ENCODE results near the gene RFX7. TPM values are rescaled to one million over a fixed set of nuclear protein-coding genes. Genes with fewer than 3 reads are reported as not detected.

Gene RFX7
- total RNA-seq, 1 experiment from 2014 or later: 43.4 TPM

DNA sequence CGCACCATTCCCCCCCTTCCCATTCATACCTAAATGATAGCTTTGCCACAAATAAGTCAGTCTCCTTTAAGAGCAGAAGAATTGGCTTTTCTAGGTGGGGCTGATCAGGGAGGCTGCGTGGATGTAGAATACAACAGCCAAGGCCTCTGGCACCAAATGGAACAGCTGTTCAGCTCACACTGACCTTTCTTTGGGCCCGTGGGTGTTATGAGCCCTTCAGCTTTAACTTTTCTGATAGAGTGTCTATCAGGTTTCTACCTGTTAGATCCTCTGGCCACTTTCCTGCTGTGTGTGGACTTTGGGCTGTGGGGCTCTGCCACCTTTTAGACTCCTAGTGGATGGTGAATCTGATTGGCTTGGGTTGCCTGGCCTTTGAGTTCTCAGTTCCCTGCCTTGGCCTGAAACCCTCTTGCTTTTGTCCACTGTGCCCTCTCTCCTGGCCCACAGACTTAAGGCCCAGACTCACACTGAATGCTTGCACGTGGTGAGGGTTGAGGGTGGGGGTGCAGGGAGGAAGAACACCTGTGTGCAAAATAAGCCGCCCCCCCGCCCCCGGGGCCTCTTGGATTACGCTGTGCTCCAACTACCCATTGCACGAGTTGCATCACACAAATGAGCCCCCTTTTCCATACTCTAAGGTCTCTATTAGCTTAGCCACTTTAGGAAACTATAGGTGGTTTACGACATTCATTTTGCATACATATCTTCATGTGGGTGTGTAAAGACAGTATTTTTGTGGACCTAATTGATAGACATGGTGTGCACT lies 1.3 kb upstream of the RFX7 start:
- Histone ChIP-seq H3K79me1 (ENCODE audit: insufficient read depth, low read depth, low read length, poor library complexity, severe bottlenecking) (no peaks in the 10 kb centered on the region), H3K23me2 (ENCODE audit: insufficient read length, low read depth, low read length, poor library complexity, severe bottlenecking) (peaks cover 3% of the 10 kb centered on the region), H2BK20ac (ENCODE audit: low read depth, low read length, poor library complexity, severe bottlenecking) (no peak overlapping the region), H3K4ac (ENCODE audit: low read depth, low read length) (no peak overlapping the region), H4K20me1 (ENCODE audit: control insufficient read depth, insufficient read depth, insufficient read length) (no peaks in the 10 kb centered on the region), H2BK5ac (ENCODE audit: insufficient read length, low read length) (no peak overlapping the region), H2BK15ac (ENCODE audit: low read depth, low read length) (no peak overlapping the region), H3K56ac (ENCODE audit: insufficient read length, low read depth, low read length) (no peak overlapping the region), H3K23ac (ENCODE audit: insufficient read length, low read depth, low read length) (no peak overlapping the region), H3K4me2 (ENCODE audit: insufficient read depth, insufficient read length, low read length) (peak overlapping the region; percentile 74), H3T11ph (ENCODE audit: low read length) (no peak overlapping the region), H3K9ac (ENCODE audit: extremely low read depth, insufficient read length, low read length) (no peak overlapping the region), H2BK120ac (ENCODE audit: low read depth, low read length, poor library complexity, severe bottlenecking) (no peak overlapping the region), H2AFZ (ENCODE audit: low read length) (no peak overlapping the region), H4K5ac (ENCODE audit: insufficient read length, low read depth, low read length) (no peak overlapping the region), H2AK5ac (ENCODE audit: insufficient read length, low read length) (no peak overlapping the region), H3K27ac (ENCODE audit: insufficient read length, low read depth, low read length) (peak overlapping the region; percentile 94), H3K79me2 (ENCODE audit: insufficient read depth, low read length) (peaks cover 11% of the 10 kb centered on the region; the same call in 1 of the 2 replicates), H2BK12ac (ENCODE audit: insufficient read length, low read depth, low read length) (no peak overlapping the region), H3K4me1 (ENCODE audit: insufficient read depth, low read length) (peaks cover 3% of the 10 kb centered on the region; the same call in 1 of the 2 replicates), H3K18ac (ENCODE audit: insufficient read length, low read depth, low read length) (no peak overlapping the region), H3K27me3 (ENCODE audit: insufficient read depth, low read length) (no peaks in the 10 kb centered on the region), H4K91ac (ENCODE audit: insufficient read length, low read depth, low read length) (no peak overlapping the region), H3K14ac (ENCODE audit: insufficient read depth, low read length) (peak overlapping the region; percentile 23; the same call in 1 of the 2 replicates), H3K9me3 (ENCODE audit: control insufficient read depth, low read depth, low read length) (no peaks in the 10 kb centered on the region), H4K8ac (replicated peaks; ENCODE audit: insufficient read length, low read depth, low read length) (no peak overlapping the region)
- peak; percentile 34 for DNase-seq
- H3K27ac Mint-ChIP-seq: peak overlapping the region; percentile 97 to 100 (median 99)
- peak overlapping the region; percentile 86 to 91 for H3K4me3 Mint-ChIP-seq
- WGBS (ENCODE audit: extremely low coverage, insufficient read length, low lambda C conversion rate): no CpG with 5 or more reads among the region's 10 CpGs
- no peaks in the 10 kb centered on the region for H3K9me3 Mint-ChIP-seq
- H3K4me1 Mint-ChIP-seq: peaks cover 35 to 46% of the 10 kb centered on the region in 2 experiments
- no peaks in the 10 kb centered on the region; the same call in 1 of the 2 replicates for H3K27me3 Mint-ChIP-seq (ENCODE audit: low read depth)
- TF ChIP-seq, protein P1, sequence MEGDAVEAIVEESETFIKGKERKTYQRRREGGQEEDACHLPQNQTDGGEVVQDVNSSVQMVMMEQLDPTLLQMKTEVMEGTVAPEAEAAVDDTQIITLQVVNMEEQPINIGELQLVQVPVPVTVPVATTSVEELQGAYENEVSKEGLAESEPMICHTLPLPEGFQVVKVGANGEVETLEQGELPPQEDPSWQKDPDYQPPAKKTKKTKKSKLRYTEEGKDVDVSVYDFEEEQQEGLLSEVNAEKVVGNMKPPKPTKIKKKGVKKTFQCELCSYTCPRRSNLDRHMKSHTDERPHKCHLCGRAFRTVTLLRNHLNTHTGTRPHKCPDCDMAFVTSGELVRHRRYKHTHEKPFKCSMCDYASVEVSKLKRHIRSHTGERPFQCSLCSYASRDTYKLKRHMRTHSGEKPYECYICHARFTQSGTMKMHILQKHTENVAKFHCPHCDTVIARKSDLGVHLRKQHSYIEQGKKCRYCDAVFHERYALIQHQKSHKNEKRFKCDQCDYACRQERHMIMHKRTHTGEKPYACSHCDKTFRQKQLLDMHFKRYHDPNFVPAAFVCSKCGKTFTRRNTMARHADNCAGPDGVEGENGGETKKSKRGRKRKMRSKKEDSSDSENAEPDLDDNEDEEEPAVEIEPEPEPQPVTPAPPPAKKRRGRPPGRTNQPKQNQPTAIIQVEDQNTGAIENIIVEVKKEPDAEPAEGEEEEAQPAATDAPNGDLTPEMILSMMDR (conservative IDR thresholded peaks at IDR 0.05): no peak
- peaks cover 3 to 5% (median 4%) of the 10 kb centered on the region in 3 experiments; a peak in 4 of 7 replicates for H3K36me3 Mint-ChIP-seq (ENCODE audit: insufficient read depth in 1 of 3, low read depth in 3 of 3)

All from H9 (cell line).